ENCODE data around the gene RSBN1.

DNA sequence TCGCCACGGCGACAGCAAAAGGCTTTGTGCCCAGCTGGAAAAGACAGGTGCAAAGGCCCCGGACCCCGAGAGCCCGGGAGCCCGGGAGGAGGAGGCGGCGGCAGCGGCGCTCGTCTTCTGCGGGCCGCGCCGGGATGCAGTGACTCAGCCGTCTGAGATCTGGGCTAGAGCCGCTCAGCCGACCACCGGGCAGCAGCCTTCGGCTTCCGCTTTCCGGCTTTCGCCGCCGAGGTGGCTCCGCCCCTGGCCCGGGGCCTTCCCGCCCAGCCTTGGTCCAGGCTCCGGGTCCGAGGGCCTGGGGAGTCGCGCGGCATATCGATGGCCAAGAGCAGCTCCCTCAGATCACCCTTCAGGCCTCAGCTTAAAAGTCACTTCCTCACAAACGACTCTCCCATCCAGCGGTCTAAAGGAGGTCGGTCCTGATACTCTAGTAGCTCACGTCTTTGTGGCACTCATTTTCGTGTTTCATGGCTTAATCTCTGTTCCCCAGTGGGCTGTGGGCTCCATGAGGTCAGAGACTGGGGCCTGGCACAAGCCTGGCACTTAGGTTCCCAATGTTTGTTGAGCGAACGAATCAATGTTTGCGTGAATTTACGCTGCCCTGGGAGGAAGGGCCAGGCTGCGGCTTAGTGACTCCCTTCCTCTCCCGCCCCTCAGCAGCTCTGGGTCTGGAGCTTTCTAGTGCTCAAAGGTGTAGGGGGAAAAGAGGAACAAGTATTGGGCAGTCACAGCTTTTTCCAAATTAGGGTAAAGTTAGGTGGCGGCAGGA lies 52.8 kb downstream of the RSBN1 start, which contains the start of gene PHTF1:
- TF ChIP-seq, protein P1, sequence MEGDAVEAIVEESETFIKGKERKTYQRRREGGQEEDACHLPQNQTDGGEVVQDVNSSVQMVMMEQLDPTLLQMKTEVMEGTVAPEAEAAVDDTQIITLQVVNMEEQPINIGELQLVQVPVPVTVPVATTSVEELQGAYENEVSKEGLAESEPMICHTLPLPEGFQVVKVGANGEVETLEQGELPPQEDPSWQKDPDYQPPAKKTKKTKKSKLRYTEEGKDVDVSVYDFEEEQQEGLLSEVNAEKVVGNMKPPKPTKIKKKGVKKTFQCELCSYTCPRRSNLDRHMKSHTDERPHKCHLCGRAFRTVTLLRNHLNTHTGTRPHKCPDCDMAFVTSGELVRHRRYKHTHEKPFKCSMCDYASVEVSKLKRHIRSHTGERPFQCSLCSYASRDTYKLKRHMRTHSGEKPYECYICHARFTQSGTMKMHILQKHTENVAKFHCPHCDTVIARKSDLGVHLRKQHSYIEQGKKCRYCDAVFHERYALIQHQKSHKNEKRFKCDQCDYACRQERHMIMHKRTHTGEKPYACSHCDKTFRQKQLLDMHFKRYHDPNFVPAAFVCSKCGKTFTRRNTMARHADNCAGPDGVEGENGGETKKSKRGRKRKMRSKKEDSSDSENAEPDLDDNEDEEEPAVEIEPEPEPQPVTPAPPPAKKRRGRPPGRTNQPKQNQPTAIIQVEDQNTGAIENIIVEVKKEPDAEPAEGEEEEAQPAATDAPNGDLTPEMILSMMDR (IDR thresholded peaks at IDR 0.05): no peak
- peak; percentile 25 to 51 for TF ChIP-seq POLR2A (IDR thresholded peaks at IDR 0.05)
